Stimulated activated CD8-positive, alpha-beta memory T cell treated with anti-CD3 and anti-CD28 coated beads, Interleukin-7, amount 100 ng/mL, for 1 hour (primary cell): Measurements from ENCODE around the gene MLXIP.
"Not testable (repeated sequence)": the region's sequence is repeated elsewhere in the genome, so short reads cannot be mapped to it uniquely, and the experiment has no call there.

Experiments used
- DNase-seq, 2 donors: peaks; one replicate each; pipeline ENCODE4 v3.0.0-alpha.2; 2020; ENCODE audit warnings: low read depth in 2 of 2

The MLXIP gene

DNA sequence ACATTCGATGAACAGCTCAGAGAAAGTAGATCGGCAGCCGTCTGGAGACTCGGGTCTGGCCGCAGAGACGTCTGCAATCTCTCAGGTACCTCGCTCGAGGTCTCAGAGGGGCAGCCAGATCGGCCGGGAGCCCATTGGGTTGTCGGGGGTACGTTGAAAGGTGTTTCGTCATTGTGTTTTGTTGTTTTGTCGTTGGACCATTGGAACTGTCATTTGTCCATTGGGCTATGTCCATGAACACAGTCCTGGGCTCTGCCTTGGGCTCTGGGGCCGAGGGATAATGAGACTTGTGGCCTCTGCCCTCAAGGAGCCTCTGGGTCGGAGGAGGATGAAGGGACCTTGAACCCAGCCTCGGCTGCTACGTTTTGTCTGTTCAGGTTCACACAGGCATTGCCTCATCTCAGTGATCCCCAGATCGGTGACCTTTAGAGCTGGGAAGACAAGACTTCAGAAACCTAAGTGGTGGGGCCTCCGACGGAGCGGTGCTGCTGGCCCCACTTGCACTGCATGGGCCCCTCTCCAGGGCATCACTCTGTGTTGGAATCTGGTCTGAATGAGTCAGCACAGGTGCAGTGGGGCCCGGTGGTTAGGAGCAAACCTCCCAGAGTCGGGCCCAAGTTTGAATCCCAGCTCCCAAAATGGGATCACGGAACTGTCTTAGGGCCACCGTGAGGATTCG is 23.6 kb upstream of the MLXIP start:
- no peak for DNase-seq

DNA sequence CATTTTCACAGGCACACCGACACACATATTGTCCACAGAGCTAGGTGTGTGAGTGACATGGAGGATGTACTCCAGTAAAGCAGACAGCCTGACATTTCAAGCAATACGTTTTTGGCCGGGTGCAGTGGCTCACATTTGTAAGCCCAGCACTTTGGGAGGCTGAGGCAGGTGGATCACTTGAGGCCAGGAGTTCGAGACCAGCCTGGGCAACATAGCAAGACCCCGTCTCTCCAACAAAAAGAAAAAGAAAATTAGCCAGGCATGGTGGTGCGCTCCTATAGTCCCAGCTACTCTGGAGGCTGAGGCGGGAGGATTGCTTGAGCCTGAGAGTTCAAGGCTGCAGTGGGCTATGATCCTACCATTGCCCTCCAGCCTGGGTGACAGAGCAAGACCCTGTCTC is 22.1 kb upstream of the MLXIP start:
- DNase-seq: not testable (repeated sequence)

DNA sequence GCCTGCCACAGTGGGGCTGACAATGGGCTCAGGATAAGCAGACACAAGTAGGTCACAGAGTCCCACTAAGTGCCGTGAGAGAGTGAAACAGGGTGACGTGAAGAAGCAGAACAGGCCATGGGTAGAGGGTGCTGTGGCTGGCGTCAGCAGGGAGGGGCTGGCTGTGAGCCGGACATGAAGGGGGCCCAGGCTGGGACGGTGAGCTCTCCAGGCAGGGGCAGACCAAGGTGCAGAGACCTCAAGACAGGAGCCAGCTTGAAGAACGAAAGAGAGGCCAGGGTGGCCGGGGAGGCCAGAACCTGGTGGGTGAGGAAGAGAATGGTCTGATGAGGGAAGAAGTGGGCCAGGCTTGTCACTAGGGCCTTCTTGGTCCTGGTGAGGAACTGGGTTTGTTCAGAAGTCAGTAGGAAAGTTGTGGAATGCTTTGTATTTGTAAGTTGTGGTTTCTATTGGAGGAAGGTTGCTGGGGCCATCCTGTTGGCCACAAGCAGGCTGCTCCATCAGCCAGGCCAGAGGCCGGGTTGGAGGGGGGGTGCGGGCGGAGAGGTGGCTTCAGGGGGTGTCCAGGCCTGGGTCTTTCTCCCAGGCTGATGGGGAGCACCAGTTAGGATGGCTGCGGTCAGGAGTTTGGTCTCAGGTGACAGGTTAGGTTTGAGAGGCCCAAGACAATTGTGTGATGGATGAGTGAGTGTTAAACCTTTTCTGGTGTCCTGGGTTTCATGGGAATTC is 21.4 kb upstream of the MLXIP start:
- DNase-seq: no peak

DNA sequence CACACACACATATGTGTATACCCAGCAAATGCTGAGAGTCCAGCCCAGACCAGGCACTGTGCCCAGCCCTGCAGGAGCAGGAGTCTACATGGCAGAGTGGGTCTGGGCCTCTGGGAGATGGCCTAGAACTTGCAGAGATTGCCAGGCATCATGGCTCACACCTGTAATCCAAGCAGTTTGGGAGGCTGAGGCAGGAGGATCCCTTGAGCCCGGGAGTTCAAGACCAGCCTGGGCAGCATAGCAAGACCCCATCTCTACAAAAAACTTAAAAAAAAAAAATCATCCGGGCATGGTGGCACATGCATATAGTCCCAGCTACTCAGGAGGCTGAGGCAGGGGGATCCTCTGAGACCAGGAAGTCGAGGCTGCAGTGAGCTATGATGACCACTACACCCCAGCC is 20.8 kb upstream of the MLXIP start:
- DNase-seq: no peak

DNA sequence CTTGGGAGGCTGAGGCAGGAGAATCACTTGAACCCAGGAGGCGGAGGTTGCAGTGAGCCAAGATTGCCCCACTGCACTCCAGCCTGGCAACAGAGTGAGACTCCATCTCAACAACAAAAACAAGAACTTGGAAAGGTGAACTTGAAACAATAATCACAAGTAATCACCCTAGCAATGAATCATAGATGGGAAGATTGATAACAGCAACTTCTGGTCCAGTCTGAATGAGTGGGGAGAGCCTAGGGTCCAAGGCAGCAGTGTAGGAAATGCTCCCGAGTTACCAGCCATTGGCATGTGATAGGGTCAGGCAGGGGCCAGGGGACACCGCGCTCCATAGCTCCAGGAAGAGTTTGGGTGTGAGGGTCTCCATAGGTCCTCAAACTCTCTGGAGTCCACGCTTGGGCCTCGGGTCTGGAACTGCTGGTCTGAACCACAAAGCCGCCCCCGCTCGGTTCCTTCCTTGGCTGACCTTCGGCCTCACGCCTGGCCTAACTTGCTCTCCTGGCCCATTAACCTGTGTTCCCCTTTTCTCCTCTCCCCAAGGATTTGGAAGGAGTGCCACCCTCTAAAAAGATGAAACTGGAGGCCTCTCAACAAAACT is 19.9 kb upstream of the MLXIP start:
- DNase-seq: no peak

DNA sequence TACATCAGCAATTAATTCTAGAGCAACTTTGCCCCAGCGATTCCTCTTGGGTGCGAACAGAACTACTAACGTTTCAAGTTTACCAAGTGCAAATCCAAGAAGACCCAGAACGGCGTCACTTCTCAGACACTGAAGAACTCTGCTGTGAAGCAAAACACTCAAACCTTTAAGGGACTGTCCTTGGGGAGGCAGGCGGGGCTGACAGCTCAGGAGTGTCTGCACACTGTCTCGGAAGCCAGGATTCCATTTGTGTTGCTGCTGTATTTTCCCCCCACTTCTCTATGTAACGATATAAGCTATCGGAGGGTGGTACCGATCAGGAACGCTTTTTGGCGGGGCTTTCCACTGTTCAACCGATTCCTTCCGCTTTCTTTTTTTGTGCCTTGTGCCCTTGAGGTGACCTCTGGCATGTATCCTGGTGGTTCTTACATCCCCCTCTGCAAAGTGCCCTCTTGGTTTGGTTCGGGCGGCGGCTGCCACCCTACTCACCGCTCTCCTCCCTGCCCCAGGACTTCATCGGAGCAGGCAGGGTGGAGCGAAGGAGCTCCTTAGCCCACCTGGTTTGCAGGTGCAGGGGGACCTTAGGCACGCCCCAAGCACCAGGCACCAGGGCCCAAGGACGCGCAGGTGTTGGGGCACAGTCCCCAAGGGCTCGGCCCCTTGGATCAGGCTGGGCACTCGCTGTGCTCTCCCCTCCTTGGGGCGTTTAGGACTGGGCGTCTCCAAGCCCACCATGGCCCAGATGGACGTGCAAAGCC is 19.2 kb upstream of the MLXIP start:
- DNase-seq: no peak

DNA sequence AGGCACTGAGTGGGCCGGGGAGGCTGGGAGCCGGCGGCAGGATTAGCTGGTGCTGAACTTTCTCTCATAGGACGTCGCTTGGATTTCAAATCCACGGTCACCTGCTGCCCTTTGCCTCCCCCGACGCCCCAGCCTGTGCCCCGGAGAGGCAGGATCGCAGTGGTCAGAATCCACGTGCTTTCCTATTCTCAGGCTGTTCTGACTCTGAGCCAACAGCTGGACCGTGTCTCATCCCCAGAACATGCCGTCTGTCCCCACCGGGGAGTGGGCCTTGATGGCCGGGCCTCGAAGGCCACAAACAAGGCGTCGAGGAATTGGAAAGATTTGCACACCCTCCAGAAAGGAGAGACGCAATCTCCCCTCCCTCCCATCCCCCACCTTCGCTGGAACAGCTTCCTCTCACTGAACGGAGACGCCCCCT is 18.5 kb upstream of the MLXIP start:
- DNase-seq: no peak

DNA sequence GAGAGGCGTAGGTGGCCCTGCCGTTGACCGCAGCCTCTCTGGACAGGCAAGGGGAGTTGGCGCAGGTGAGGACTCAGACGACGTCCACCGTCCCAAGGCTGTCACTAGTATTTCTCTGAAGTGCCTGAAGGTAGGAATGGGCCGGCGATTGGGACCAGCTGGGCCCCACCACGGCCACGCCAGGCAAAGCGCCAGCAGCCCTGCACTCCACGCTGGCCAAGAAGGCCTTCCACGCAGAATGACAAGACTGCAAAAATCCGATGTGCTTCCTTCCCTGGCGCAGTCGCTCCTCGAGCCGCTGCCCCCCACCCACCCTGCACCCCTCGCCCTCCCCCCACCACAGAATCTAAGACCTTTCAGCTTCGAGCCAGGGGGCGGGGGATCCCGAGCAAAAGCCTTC is 17.3 kb upstream of the MLXIP start:
- no peak for DNase-seq

DNA sequence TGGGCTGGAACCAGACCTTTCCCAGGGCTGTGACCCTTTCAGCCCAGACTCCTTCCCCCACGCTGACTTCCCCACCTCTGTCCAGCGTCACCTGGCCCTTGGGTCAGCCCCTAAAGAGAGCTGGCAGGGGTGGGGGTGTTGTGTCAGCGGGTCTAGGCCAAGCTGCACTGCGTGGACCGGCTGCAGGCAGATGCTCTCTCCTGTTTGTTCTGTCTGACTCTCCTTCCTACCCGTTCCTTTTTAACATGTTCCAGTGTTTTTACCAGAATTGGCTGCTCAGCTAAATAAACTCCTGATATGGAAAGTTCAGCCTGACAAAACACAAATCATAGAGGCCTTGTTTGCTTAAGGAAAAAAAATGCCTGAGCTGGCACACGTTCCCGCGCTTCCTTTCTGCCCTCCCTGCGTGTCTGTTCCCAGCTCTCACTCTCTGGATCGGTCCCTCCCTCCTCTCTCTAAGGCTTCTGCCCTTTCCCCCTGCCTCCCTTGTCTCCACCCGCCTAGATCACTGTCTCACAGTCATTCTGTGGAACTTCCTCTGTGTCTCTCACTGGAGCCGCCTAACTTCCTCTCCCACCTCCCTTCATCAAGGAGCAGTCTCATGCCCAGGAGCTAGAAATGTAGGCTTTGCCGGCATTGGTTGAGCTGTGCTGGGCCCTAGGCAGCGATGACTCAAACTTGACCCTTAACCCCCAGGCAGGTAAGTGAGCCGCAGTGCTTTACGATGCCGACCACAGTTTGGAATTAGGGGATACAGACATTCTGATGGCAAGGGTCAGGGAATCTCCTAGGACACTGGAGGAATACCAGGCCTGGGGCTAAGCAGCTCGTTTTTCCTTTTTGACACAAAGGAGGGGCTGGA is 15.5 kb upstream of the MLXIP start:
- DNase-seq: no peak

DNA sequence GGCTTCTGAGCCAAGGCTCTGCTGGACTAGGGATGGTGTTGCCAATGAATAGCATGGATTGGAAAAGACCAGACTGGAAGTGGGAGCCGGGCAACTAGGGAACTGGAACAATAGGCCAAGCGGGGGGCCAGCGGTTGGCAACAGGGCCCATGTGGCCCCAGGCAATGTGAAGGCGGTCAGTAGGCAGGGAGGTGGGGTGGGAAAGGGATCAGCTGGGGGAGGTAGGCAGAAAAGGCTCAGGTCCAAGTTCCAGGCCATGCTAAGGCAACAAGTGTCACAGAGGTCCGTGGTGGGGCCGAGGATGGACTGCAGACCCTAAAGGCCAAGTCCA is 14.9 kb upstream of the MLXIP start:
- no peak for DNase-seq

DNA sequence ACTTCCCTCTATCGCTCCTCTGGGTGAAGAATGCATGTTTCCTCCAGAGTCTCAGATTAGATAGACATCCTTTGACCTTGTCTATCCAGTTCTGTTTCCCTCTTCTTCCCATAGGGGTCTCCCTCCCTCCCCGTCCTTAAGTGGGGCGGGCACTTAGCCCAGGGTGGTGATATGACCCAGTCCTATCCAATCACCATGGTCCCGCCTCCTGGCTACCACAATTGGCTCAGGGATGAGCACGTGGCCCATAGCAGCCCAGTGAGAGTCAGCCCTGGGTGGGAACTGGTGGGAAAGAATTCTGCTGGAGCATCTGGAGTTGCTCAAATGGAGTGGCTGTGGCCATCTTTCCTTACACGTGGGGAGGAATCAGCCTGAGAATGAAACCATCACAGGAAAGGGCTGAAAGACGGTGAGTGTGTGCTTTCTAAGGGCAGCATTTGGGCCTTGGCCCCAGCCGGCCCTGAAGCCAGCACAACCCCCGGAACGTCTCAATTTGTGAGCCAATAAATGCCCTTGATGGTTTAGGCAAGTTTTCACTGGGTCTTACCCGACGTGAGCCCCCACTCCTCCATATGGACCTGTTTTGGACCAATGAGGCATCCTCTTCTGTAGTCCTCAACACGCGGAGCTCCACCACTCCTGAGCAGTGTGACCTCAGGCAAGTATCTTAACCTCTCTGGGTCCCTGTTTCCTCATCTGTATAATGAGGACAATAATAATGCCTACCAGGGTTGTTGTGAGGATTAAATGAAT is 14.4 kb upstream of the MLXIP start:
- DNase-seq: no peak

DNA sequence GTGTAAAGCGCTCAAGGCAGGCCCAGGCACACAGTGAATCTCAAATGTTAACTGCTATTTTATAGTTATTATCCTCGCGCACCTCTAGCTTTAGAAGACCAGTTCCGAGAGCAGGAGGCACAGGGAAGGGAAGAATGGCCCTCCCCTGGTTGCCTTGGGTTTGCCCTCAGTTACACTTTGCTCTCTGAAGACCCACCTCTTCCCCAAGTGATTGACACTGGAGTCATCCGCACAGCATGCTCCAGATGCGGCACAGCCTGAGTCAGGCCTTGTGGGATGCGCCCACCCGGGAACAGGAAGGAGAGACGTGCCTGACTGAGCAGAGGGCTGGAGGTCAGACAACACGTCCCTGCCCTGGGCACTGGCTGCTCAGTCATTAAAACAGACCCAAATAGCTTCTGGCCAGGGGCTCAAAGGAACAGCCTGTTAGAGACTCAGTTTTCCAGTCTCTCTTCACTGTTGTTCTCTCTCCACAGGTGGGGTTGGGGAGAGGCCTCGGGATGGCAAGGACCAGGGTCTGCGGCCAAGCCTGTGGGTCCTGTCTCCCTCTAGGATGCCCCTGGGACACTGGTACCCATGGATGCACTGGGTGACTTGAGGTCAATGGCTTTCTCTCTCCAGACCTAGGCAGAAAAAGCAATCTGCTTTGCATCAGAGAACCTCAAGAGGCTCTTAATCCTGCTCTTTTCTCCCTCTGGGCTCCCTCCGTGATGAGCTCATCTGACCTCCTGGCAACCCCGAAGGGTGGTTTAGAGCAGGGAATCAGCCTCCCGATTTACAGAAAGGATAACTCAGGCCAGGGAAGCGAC is 13.6 kb upstream of the MLXIP start:
- no peak for DNase-seq

DNA sequence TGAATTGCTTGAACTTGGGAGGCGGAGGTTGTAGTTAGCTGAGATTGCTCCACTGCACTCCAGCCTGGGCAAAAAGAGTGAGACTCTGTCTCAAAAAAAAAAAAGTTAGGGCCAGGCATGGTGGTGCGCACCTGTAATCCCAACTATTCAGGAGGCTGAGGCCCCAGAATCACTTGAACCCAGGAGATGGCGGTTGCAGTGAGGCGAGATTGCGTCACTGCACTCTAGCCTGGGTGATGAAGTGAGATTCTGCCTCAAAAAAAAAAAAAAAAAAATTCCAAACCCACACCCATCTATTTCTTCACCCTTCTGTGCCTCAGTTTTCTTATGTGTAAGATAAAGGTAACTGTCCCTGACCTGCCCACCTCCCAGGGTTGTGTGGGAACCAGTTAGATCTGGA is 11.0 kb upstream of the MLXIP start:
- DNase-seq: no peak

DNA sequence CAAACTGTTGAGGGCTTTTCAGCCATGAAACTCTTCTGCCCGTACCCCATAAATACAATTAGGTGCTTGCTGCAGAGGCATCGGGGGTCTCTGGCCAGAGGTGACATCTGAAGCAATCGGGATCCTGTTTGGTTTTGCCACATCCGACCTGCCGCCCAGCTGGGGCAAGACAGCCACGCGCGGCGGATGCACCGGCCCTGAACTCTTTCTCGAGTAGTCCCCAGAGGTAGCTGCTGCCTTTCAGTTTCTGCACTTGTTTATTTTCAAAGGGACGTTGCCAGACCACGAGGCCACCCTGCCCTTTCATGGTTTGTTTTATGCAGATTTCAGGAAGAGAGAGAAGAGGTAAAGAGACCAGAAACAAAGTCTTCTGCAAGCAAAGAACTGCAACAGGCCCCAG is 10.6 kb upstream of the MLXIP start:
- DNase-seq: no peak

DNA sequence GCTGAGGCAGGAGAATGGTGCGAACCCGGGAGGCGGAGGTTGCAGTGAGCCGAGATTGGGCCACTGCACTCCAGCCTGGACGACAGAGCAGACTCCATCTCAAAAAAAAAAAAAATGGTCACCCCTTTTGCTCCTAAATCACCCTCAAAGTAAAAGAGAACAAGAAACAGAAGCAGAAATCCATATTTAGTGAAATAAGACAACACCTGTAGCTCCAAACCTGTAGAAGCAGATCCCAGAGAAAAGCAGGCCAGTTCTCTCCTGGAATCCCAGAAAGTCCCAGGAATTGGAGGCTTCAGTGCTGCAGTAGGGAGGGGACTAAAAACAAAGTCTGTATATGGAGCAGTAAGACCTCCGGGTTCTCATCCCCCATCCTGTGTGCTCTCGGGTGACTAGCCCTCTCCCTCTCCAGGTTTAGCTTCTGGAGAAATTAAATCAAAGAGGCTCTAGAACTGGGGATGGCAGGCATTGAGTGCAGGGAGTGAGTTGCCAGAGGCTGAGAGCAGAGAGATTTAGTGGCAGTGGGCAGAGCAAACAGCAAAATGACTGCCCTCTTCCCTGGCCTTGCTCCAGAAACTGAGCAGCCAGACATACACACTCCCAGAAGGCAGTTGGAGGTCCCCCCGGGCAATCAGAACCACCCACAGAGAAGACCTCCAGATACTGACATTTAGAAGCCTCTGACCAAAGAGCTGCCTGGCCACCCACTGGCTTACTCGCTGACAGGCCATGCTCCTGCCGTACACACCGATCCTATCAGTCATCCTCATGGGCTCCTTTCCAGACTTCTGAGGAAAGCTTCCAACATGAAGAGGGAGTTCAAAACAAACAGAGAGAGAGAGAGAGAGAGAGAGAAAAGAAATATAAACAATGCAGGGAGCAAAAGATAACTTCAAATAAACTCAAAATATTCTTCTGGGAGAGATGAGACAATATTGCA is 6.3 kb upstream of the MLXIP start:
- no peak for DNase-seq

DNA sequence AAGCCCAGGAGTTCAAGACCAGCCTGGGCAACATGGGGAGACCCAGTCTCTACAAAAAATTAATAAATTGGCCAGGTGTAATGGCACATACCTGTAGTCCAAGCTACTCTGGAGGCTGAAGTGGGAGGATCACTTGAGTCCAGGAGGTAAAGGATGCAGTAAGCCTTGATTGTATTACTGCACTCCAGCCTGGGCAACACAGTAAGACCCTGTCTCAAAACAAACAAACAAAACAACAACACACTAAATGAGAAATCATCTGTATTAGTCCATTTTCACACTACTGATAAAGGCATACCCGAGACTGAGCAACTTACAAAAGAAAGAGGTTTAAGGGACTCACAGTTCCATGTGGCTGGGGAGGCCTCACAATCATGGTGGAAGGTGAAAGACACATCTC is 4.7 kb upstream of the MLXIP start:
- no peak for DNase-seq

DNA sequence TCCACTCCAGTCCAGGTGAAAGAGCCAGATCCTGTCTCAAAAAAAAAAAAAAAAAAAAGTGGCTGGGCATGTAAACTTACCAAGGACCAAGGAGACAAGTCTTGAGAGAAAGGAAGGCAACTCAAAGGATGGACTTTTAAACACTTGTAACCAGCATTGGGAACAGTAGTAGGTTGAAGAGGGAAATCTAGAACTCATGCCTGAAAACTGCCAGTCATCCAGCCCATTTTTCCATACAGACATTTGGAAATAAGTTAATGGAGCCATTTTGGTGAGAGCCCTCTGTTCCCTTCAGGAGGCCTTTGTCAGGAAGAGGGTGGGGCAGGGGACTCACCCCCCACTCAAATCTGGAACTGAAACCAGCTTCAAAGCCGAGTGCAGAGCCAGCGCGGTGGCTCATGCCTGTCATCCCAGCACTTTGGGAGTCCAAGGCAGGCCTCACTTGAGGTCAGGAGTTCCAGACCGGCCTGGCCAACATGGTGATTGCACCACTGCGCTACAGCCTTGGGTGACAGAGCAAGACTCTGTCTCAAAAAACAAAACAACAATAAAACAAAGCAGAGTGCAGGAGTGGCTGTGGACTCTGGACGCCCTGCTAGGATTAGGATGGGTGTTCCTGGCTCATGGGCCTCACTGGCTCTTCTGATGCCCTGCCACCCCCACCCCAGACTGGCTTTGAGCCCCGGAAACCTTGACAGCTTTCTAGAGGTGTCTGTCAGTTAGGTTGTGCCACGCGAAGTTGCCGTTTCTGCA is 1.6 kb upstream of the MLXIP start:
- no peak for DNase-seq

DNA sequence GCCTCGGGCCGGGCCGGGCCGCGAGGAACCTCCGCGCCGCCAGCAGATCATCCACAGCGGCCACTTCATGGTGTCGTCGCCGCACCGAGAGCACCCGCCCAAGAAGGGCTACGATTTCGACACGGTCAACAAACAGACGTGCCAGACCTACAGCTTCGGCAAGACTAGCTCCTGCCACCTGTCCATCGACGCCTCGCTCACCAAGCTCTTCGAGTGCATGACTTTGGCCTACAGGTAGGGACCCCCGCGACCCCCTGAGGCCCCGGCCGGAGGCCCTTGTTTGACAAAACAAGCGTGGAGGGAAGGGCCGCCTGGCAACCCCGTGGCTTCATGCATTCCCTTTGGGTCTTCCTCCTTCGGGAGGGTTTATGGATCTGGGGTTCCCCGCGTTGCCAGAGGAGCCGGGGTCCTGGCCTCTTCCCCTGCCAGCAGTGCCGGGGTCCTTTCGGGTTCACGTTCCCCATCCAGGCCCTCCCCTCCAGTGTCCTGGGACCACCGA is 526 bp downstream of the MLXIP start:
- DNase-seq: no peak
